GM23248 (cell line): Measurements from ENCODE around the gene PTK7.

Experiments used
- EZH2 ChIP-seq: fragments of 200-600 bp; sonication (generic); IDR thresholded peaks from 2 replicates; pipeline ENCODE4 v1.6.1; 2018; ENCODE audit warnings: antibody characterized with exemption, mild to moderate bottlenecking; ENCODE audit not compliant: insufficient read depth, poor library complexity, severe bottlenecking
- EZH2phosphoT487 ChIP-seq: fragments of 200-600 bp; sonication (generic); IDR thresholded peaks from 2 replicates; pipeline ENCODE4 v1.6.1; 2018; ENCODE audit warnings: antibody characterized with exemption, moderate library complexity, mild to moderate bottlenecking, low read depth; ENCODE audit not compliant: insufficient read depth

- TF ChIP-seq EZH2phosphoT487 (no peak), EZH2 (no peak)
Measured at GRCh38 chr6:43038727-43039126, 37.4 kb upstream of the PTK7 start.
